ENCODE data around the gene BDNF.
"Not testable (repeated sequence)": the region's sequence is repeated elsewhere in the genome, so short reads cannot be mapped to it uniquely, and the experiment has no call there.

The BDNF gene

DNA sequence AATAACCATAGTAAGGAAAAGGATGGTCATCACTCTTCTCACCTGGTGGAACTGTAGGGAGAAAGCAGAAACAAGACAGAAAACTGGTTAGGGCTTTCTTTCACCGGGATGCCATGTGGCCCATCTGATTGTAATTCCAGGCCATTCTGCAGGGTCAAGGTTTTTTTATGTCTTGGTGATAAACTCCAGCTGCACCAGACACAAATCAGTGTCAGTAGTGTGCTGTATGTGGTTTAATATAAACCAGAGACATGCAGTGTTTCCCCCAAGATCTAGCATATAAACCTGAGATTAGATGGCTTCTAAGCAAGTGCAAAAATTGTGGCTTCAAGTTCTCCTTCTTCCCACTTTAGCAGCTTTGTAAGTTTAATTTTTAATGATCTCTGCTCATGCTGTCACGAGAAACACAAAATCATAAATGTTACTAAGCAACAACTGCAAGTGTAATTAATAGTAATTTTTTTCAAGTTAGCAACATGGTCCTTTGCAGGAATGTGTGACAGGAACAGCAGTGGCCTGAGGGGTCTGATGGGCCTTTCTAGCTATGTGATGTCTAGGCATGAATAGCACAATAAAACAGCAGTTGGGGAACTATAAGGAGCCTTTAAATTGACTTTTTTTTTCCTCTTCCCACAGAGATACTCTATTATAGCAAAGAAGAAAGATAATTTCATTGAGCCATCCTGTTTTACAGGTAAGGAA is 41.6 kb downstream of the BDNF start:
- Mint-ChIP-seq H3K9me3 (peaks cover 9 to 18% of the 10 kb centered on the region in 2 donors), H3K27me3 (no peaks in the 10 kb centered on the region), H3K27ac (no peak overlapping the region), H3K4me3 (no peak overlapping the region), H3K4me1 (no peaks in the 10 kb centered on the region)
- ATAC-seq = no peak
- no peak for DNase-seq

GRCh38 chr11:27656806-27657483 is 43.3 kb downstream of the BDNF start:
- H3K4me3 Mint-ChIP-seq = no peak overlapping the region
- no peak overlapping the region for H3K27ac Mint-ChIP-seq
- H3K27me3 Mint-ChIP-seq = no peaks in the 10 kb centered on the region
- H3K4me1 Mint-ChIP-seq = no peaks in the 10 kb centered on the region
- peaks cover 8 to 18% of the 10 kb centered on the region in 2 donors for H3K9me3 Mint-ChIP-seq
- DNase-seq (no peak), ATAC-seq (no peak)

DNA sequence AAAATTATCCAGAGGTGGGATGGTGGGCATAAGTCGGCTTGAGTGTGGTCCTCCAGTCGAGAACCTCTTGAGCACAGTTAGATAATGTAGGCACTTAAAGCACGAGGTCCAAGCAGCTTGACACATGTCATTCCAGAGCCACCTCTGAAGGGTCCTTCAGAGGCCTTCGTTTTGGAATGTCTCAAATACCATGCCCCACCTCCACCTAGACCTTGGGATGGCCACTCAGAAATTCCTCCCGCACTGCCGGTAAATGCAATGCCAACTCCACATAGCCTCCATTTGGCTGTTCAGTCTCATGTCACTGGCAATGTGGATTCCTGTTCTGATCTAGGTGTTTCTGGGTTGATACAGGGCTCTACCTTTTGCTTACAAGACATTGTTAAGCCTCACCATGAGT is 43.9 kb downstream of the BDNF start:
- ATAC-seq (no peak), DNase-seq (no peak)
- H3K27ac Mint-ChIP-seq = no peak overlapping the region
- no peaks in the 10 kb centered on the region for H3K27me3 Mint-ChIP-seq
- H3K4me1 Mint-ChIP-seq = no peaks in the 10 kb centered on the region
- no peak overlapping the region for H3K4me3 Mint-ChIP-seq
- peaks cover 2 to 12% of the 10 kb centered on the region in 2 donors for H3K9me3 Mint-ChIP-seq

- Mint-ChIP-seq H3K27ac (no peak overlapping the region), H3K4me3 (no peak overlapping the region), H3K27me3 (no peaks in the 10 kb centered on the region), H3K4me1 (no peaks in the 10 kb centered on the region), H3K9me3 (peaks cover 0 to 10% of the 10 kb centered on the region in 2 donors)
- ATAC-seq (no peak), DNase-seq (no peak)
Observed at GRCh38 chr11:27653990-27654758, 46.1 kb downstream of the BDNF start.

GRCh38 chr11:27651711-27652110 is 48.5 kb downstream of the BDNF start:
- Mint-ChIP-seq H3K4me3 (no peak overlapping the region), H3K4me1 (no peaks in the 10 kb centered on the region), H3K9me3 (no peaks in the 10 kb centered on the region), H3K27ac (no peak overlapping the region), H3K27me3 (no peaks in the 10 kb centered on the region)
- DNase-seq (no peak), ATAC-seq (no peak)

- Mint-ChIP-seq H3K4me3 (no peak overlapping the region), H3K9me3 (no peaks in the 10 kb centered on the region), H3K27me3 (no peaks in the 10 kb centered on the region), H3K4me1 (no peaks in the 10 kb centered on the region), H3K27ac (no peak overlapping the region)
- DNase-seq (no peak), ATAC-seq (no peak)
Observed at GRCh38 chr11:27650988-27651387, 49.3 kb downstream of the BDNF start.

- Mint-ChIP-seq H3K27me3 (no peaks in the 10 kb centered on the region), H3K4me3 (no peak overlapping the region), H3K27ac (no peak overlapping the region), H3K9me3 (no peaks in the 10 kb centered on the region), H3K4me1 (no peaks in the 10 kb centered on the region)
- DNase-seq (no peak), ATAC-seq (no peak)
Observed at GRCh38 chr11:27649800-27650199, 50.5 kb downstream of the BDNF start.

- ATAC-seq = no peak
- Mint-ChIP-seq H3K4me3 (no peak overlapping the region), H3K27me3 (no peaks in the 10 kb centered on the region), H3K27ac (no peak overlapping the region), H3K9me3 (no peaks in the 10 kb centered on the region), H3K4me1 (no peaks in the 10 kb centered on the region)
- DNase-seq = no peak
Observed at GRCh38 chr11:27648840-27649239, 51.4 kb downstream of the BDNF start.

DNA sequence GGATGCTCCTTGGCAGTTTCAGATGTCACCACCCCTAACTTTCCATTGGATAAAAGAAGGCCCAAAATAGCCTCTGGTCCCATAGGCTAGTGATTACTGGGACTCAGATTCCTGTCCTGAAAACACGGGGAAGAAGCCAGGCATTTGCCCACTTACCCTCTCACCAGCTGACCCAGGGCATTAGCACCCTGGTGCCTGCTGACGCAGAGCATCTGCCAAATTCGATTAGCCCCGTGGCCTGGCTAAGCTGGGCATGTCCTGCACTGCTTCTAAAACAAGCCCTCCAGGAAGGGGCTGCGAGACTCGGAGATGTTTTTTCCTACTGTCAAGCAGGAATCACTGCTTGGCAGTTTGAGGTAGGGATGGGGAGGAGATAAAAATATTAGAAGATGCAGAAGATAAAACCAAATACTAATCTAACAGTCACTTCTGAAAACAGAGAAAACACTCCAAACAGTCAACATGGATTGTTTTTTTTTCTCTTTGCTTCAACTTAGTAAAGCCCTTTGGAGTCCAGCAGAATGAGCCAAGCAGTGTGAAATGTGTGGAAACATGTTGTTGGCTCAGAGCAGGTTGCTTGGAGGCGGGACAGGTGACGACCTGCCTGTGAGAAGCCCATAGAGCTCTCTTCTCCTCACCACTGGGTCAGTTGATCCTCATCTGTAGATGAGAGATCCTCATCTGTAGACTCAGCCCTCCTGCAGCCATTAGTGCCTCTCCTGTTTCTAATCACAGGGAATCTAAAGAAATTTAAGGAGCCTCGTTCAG is 54.0 kb downstream of the BDNF start:
- H3K9me3 Mint-ChIP-seq = no peaks in the 10 kb centered on the region
- H3K27ac Mint-ChIP-seq = no peak overlapping the region
- no peak overlapping the region for H3K4me3 Mint-ChIP-seq
- ATAC-seq (no peak), DNase-seq (no peak)
- H3K27me3 Mint-ChIP-seq = no peaks in the 10 kb centered on the region
- no peaks in the 10 kb centered on the region for H3K4me1 Mint-ChIP-seq

DNA sequence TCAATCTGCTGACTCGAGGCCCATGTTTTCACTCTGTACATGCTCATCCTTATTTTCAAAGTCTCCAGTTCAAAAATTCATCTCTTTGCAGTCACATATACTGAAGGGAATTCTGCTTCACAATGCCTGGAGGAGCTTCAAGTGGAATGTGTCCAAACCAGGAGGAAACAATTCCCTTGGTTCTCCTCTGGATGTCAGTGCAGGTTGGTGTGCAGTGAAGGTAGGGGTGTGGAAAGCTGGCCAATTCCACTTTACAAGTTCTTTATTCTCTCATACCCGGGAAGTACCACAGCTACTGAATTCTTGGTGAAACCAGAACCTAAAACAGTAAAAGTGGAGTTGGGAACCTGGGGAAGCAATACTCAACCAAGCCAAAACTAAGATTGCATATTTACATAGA is 57.3 kb downstream of the BDNF start:
- DNase-seq (no peak), ATAC-seq (no peak)
- Mint-ChIP-seq H3K9me3 (peaks cover 0 to 3% of the 10 kb centered on the region in 2 donors), H3K27ac (no peak overlapping the region), H3K27me3 (no peaks in the 10 kb centered on the region), H3K4me1 (no peaks in the 10 kb centered on the region), H3K4me3 (no peak overlapping the region)

DNA sequence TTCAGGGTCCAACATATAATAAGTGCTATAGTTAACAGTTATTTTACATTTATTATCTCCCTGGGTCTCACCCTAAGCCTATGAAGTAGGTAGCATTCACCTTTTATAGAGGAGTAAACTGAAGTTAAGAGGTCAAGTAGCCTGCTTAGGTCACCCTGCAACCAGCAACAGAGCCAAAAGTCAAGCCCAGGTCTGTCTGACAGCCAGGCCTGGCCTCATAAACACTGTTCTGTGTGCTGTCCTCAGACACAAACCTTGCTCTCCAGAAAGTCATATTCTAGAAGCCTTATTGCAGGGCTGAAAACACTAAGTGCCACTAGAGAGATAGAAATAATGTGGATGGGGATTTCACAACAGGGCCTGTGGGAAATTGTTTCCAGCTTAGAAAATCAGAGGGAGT is 59.3 kb downstream of the BDNF start:
- no peak for DNase-seq
- no peaks in the 10 kb centered on the region for H3K4me1 Mint-ChIP-seq
- H3K27me3 Mint-ChIP-seq = no peaks in the 10 kb centered on the region
- no peak overlapping the region for H3K4me3 Mint-ChIP-seq
- H3K9me3 Mint-ChIP-seq = peaks cover 5 to 16% of the 10 kb centered on the region in 2 donors
- no peak for ATAC-seq
- no peak overlapping the region for H3K27ac Mint-ChIP-seq

DNA sequence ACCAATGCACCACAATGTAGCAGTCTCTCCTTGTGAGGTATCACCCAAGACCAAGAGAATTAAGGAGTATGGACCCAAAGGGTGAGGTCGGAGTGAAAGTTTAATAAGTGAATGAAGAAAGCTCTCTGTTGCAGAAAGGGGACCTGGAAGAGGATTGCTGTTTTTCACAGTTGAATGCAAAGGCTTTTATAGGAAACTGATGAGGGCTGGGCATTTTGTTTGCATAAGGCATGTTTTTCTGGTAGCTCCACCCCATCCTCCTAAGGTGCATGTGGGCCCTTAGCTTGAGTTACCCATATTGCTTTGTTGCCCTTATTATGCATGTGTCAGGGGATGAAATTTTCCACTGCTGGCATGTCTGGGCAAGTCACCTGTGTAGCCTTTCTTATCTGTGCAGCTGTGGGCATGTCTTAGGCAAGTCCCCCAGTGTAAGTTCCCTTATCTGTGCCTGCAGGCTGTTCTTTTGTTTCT is 64.7 kb downstream of the BDNF start:
- Mint-ChIP-seq H3K9me3 (peaks cover 25 to 55% of the 10 kb centered on the region in 2 donors), H3K27ac (no peak overlapping the region), H3K27me3 (no peaks in the 10 kb centered on the region), H3K4me3 (no peak overlapping the region), H3K4me1 (no peaks in the 10 kb centered on the region)
- no peak for DNase-seq
- ATAC-seq = no peak

GRCh38 chr11:27634776-27635175 is 65.5 kb downstream of the BDNF start:
- H3K27ac Mint-ChIP-seq, H3K4me1 Mint-ChIP-seq, H3K4me3 Mint-ChIP-seq, DNase-seq, H3K27me3 Mint-ChIP-seq, ATAC-seq: not testable (repeated sequence)
- H3K9me3 Mint-ChIP-seq = peaks cover 25 to 58% of the 10 kb centered on the region in 2 donors

- not testable (repeated sequence) for H3K27me3 Mint-ChIP-seq, H3K27ac Mint-ChIP-seq, H3K4me3 Mint-ChIP-seq, ATAC-seq, H3K4me1 Mint-ChIP-seq, DNase-seq
- peaks cover 25 to 58% of the 10 kb centered on the region in 2 donors for H3K9me3 Mint-ChIP-seq
Observed at GRCh38 chr11:27634282-27634681, 66.0 kb downstream of the BDNF start.

- H3K4me1 Mint-ChIP-seq, ATAC-seq, H3K27ac Mint-ChIP-seq, H3K27me3 Mint-ChIP-seq, DNase-seq, H3K4me3 Mint-ChIP-seq: not testable (repeated sequence)
- H3K9me3 Mint-ChIP-seq = peaks cover 23 to 35% of the 10 kb centered on the region in 2 donors
Observed at GRCh38 chr11:27629023-27629422, 71.2 kb downstream of the BDNF start.
